Heart right ventricle (tissue), 16 donors: ENCODE results near the gene IRX5. TPM values are rescaled to one million over a fixed set of nuclear protein-coding genes. Genes with fewer than 3 reads are reported as not detected.
A peak's percentile ranks its signal among the peaks of the same experiment; 100 is the strongest.

Source experiments
- ATAC-seq, 8 donors: fragments of 200-7000 bp; cut with Tn5 transposase; one replicate each; pipeline ENCODE4 v1.9.1; 2020; ENCODE audit warnings: mild to moderate bottlenecking in 8 of 8, moderate library complexity in 8 of 8, moderate number of reproducible peaks in 1 of 8
- DNase-seq, 2 donors: peaks; one replicate each; pipeline ENCODE4 v3.0.0-alpha.2; 2020
- H3K27ac ChIP-seq, 10 donors: fragments of 200-600 bp; sonication (generic) in 2 of 10; one replicate each; pipeline versions ENCODE4 v1.5.0 to v1.8.0; 2020 to 2022; ENCODE audit warnings: mild to moderate bottlenecking in 3 of 10
- H3K27me3 ChIP-seq, 7 donors: fragments of 200-600 bp; one replicate each; pipeline ENCODE4 v1.8.0; 2021 to 2022; ENCODE audit warnings: mild to moderate bottlenecking in 2 of 7
- H3K36me3 ChIP-seq, 9 donors: fragments of 200-600 bp; sonication (generic) in 1 of 9; one replicate each; pipeline versions ENCODE4 v1.5.0 to v1.8.0; 2020 to 2022; ENCODE audit warnings: mild to moderate bottlenecking in 2 of 9
- H3K4me1 ChIP-seq, 9 donors: fragments of 200-600 bp; sonication (generic) in 1 of 9; one replicate each; pipeline versions ENCODE4 v1.5.0 to v1.8.0; 2020 to 2022; ENCODE audit warnings: mild to moderate bottlenecking in 4 of 9
- H3K4me3 ChIP-seq, 10 donors: fragments of 200-600 bp; sonication (generic) in 2 of 10; one replicate each; pipeline versions ENCODE4 v1.5.0 to v1.8.0; 2020 to 2022; ENCODE audit warnings: mild to moderate bottlenecking in 7 of 10, moderate library complexity in 2 of 10
- H3K9me3 ChIP-seq, 11 donors: fragments of 200-600 bp in 10 of 11; sonication (generic) in 2 of 11; one replicate each; pipeline versions ENCODE4 v1.5.0 to v1.8.0; 2013 to 2022; ENCODE audit warnings: mild to moderate bottlenecking in 2 of 11, control low read depth in 1 of 11, moderate library complexity in 1 of 11
- WGBS, 2 donors: extraction: QIAGEN DNeasy Blood & Tissue Kit; methylation state at CpG; one replicate each; pipeline ENCODE4 v1.1.7; 2013; ENCODE audit warnings: inconsistent platforms in 1 of 2; 5-methylcytosine and 5-hydroxymethylcytosine counted together
- intact Hi-C, 10 donors: fragments of 100-400 bp; cut with DNase I; formaldehyde crosslinking; loops; one replicate each; pipeline versions ENCODE4 v1.11.1 to v1.14.2; 2022
- polyA plus RNA-seq, 2 donors: library from polyadenylated mRNA; stranded (reverse); fragments of 200-250 nt; gene quantifications; one replicate each; pipeline ENCODE4 v1.2.3, GENCODE V29; 2013
- total RNA-seq, 10 donors: library from RNA; stranded (reverse); fragmentation: NEBNext Ultra II Directional in 3 of 10; extraction: Animal tissue kit (Norgen Biotek cat#: 25700) in 3 of 10; gene quantifications; one replicate each; pipeline versions ENCODE4 v1.2.1 to v1.2.4, GENCODE V29; 2021 to 2023
- TF ChIP-seq, protein P1 (sequence below), 9 donors: fragments of 200-600 bp; sonication (generic) in 2 of 9; IDR thresholded peaks; one replicate each; pipeline versions ENCODE4 v1.5.0 to v1.8.0; 2021 to 2022; ENCODE audit warnings: antibody characterized with exemption in 9 of 9, mild to moderate bottlenecking in 5 of 9, moderate library complexity in 1 of 9
- donor health status: Arrhythmogenic right ventricular cardiomyopathy.
- donor health status: ischemic (EF 13 %, LVEDD 7.1; RV severe dilation, severe dysfunction).
- donor health status: healthy with polysubstance abuse.
- donor health status: DM: no; HTN: yes; CAD: no.
- donor health status: DM: no; HTN: no; CAD: no.
- donor health status: ischemic (EF 25% LVEDD 6.9; RV normal size, moderate dysfunction).
- donor health status: ischemic (EF 25% LVEDD 5.7; RV mildly dilated, moderate dysfunction).
- donor health status: healthy.
- donor health status: DM: yes; HTN: yes; CAD: no.
- donor health status: Ischemic cardiomyopathy.
- donor health status: ischemic (EF 35%, LVEDD 5.7; RV mildly dilated, moderate dysfunction).
- donor health status: nonischemic (EF 11% LVEDD 7.7; RV severe dilation, severe dysfunction).
- donor health status: DM: yes; HTN: yes; CAD: no.
- donor health status: PGD.
- donor health status: ischemic (EF 29% LVEDD 5.4; RV normal size, mild dysfunction).
- donor health status: nonischemic (EF 23%, LVEDD 6.1; RV moderate dilation, normal function).

Gene IRX5
- total and polyA plus RNA-seq, 12 donors: 3.7 to 39.8 (median 22.9) TPM

DNA sequence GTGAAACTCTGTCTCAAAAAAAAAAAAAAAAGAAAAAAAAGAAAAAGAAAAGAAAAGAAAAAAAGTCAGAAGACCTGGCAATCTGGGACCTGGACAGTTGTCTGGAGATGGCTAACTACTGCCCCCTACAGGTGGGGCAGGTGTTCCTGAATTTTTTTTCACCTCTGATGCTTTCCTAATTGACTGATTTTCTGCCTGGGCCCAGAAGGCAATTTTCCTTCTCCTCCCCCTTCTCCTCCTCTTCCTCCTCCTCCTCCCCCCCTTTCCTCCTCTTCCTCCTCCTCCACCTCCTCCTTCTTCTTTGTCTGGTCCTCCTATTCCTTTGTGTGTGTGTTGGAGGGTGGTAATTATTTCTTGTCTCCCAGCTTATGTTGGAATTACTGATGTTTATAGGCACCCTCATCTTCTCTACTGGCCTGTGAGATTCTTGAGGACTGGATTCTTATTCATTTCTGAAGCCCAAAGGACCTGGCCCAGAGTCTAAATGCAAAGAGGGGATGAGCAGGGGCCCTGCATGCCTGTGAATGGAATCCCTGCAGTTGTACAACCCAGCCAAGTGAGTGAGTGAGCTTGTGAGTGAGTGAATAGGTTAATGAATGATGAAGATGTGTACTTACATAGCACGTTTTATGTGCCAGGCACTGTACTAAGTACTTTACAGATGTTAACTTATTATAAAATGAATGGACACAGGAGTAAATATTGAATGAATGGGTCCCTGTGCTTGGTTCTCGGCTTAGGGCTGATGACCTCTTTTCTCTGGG is 26.9 kb downstream of the IRX5 start:
- TF ChIP-seq, protein P1, sequence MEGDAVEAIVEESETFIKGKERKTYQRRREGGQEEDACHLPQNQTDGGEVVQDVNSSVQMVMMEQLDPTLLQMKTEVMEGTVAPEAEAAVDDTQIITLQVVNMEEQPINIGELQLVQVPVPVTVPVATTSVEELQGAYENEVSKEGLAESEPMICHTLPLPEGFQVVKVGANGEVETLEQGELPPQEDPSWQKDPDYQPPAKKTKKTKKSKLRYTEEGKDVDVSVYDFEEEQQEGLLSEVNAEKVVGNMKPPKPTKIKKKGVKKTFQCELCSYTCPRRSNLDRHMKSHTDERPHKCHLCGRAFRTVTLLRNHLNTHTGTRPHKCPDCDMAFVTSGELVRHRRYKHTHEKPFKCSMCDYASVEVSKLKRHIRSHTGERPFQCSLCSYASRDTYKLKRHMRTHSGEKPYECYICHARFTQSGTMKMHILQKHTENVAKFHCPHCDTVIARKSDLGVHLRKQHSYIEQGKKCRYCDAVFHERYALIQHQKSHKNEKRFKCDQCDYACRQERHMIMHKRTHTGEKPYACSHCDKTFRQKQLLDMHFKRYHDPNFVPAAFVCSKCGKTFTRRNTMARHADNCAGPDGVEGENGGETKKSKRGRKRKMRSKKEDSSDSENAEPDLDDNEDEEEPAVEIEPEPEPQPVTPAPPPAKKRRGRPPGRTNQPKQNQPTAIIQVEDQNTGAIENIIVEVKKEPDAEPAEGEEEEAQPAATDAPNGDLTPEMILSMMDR (IDR thresholded peaks at IDR 0.05): peak in 7 of 9 donors; percentile 39 to 48 (median 44)
- ATAC-seq (no peak), DNase-seq (no peak)
- H3K9me3 ChIP-seq: no peaks in the 10 kb centered on the region
- peaks cover 0 to 7% (median 0%) of the 10 kb centered on the region in 7 donors for H3K27me3 ChIP-seq
- H3K4me1 ChIP-seq: no peaks in the 10 kb centered on the region
- WGBS, 2 donors: 91 to 92% methylated on average over 2 of the region's 2 CpGs
- intact Hi-C loops: no loop called here
- no peak overlapping the region for H3K27ac ChIP-seq
- no peak overlapping the region for H3K4me3 ChIP-seq
- no peaks in the 10 kb centered on the region for H3K36me3 ChIP-seq

DNA sequence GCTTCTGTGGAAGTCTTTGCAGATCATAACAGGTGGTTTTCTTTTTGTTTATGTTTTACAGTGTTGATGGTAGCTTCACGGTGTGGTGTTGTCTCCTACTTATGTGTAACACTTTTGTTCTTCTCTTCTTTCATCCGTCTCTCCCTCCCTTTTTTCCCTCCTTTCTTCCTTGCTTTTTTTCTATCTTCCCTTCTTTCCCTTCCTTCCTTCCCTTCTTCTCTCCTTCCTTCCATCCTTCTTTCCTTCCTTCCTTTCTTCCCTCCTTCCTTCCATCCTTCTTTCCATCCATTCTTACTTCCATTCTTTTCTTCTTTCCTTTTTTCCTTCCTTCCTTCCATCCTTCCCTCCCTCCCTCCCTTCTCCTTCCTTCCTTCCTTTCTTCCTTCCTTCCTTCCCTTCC is 31.4 kb downstream of the IRX5 start:
- ATAC-seq: no peak
- Histone ChIP-seq H3K4me3 (no peak overlapping the region), H3K4me1 (no peaks in the 10 kb centered on the region), H3K9me3 (no peaks in the 10 kb centered on the region), H3K27ac (no peak overlapping the region), H3K27me3 (no peaks in the 10 kb centered on the region), H3K36me3 (no peaks in the 10 kb centered on the region)
- intact Hi-C loops: no loop called here
- TF ChIP-seq, protein P1 (IDR thresholded peaks at IDR 0.05): no peak
- DNase-seq: no peak
- 73 to 90% methylated on average over 2 of the region's 2 CpGs for WGBS, 2 donors

DNA sequence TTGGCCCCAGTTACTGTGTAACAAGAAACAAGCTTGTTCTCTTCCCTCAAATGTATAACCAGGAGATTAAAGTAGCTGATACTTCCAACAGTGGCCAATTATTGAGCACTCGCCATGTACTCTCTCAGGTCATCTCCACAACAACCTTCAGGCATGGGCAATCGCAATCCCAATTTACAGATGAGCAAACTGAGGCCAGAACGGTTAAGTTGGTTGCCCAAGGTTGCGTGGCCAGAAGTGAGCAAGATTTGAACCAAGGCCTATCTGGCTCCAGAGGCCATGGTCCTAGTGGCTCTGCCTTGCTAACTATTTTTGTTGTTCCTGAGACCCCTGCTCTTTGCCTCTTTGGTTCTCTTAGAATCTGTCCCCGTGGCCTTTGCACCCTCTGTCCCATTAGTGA is 33.6 kb downstream of the IRX5 start:
- no peaks in the 10 kb centered on the region for H3K36me3 ChIP-seq
- H3K27me3 ChIP-seq: no peaks in the 10 kb centered on the region
- WGBS, 2 donors: 91 to 94% methylated on average over 5 of the region's 5 CpGs
- H3K27ac ChIP-seq: no peak overlapping the region
- DNase-seq: no peak
- TF ChIP-seq, protein P1 (IDR thresholded peaks at IDR 0.05): no peak
- no peaks in the 10 kb centered on the region for H3K4me1 ChIP-seq
- no peak overlapping the region for H3K4me3 ChIP-seq
- no peak for ATAC-seq
- intact Hi-C loops: no loop called here
- H3K9me3 ChIP-seq: no peaks in the 10 kb centered on the region

DNA sequence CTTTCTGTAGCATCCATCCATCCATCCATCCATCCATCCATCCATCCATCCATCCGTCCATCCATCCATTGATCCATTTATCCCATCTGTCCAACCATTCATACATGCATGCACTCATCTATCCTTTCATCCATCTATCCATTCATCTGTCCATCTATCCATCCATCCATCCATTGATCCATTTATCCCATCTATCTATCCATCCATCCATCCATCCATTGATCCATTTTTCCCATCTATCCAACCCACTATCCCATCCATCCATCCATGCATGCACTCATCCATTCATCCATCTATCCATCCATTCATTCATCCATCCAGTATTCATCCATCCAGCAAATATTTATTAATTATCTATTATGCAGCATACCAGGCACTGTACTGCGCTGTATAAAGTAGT is 34.8 kb downstream of the IRX5 start:
- no peaks in the 10 kb centered on the region for H3K27me3 ChIP-seq
- DNase-seq (no peak), ATAC-seq (no peak)
- TF ChIP-seq, protein P1 (IDR thresholded peaks at IDR 0.05): no peak
- no peaks in the 10 kb centered on the region for H3K4me1 ChIP-seq
- WGBS, 2 donors: 48 to 66% methylated on average over 2 of the region's 2 CpGs
- H3K4me3 ChIP-seq: no peak overlapping the region
- intact Hi-C loops: no loop called here
- H3K36me3 ChIP-seq: no peaks in the 10 kb centered on the region
- no peak overlapping the region for H3K27ac ChIP-seq
- H3K9me3 ChIP-seq: no peaks in the 10 kb centered on the region
